Activated effector memory CD4-positive, alpha-beta T cell treated with anti-CD3 and anti-CD28 coated beads, Interleukin-2, amount 50 U/mL, for 16 hours (primary cell): ENCODE data around the gene WNT16.

Source experiments
- DNase-seq: peaks from one replicate; pipeline ENCODE4 v3.0.0-alpha.2; 2020

Gene WNT16

DNA sequence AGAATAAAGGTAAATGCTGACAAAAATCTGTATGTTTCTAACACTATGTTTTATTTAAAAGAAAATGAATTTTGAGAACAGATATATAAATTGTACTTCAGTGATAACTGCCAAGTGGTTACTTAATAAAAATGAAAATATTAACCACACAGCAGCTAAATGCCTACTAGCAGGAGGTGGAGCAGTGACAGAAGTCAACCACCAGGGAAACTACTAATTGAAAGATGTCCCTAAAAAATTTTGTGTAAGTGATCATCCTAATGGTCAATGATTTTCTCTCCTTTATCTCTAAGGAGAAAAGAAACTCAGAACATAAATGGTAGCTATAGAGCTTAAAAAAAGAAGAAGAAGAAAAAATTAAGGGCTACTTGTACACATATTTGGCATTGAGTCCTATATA lies 22.9 kb downstream of the WNT16 start:
- no peak for DNase-seq

- no peak for DNase-seq
Observed at GRCh38 chr7:121352323-121352722, 23.5 kb downstream of the WNT16 start.

- DNase-seq: no peak
Observed at GRCh38 chr7:121355574-121355973, 26.8 kb downstream of the WNT16 start.

DNA sequence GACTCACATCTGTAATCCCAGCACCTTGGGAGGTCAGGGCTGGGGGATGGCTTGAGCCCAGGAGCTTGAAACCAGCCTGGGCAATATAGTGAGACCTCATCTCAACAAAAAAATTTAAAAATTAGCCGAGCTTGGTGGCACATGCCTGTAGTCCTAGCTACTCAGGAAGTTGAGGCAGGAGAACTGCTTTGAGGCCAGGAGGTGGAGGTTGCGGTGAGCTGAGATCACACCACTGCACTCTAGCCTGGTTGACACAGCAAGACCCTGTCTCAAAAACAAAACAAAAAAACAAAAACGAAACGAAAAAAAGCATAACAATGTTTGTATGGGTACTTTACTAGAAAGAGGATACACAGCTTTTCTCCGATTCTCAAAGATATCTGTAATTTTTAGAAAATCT lies 31.8 kb downstream of the WNT16 start:
- DNase-seq: no peak

GRCh38 chr7:121366852-121367431 lies 38.1 kb downstream of the WNT16 start:
- no peak for DNase-seq

- no peak for DNase-seq
Observed at GRCh38 chr7:121369462-121369861, 40.7 kb downstream of the WNT16 start.

GRCh38 chr7:121371367-121371766 lies 42.6 kb downstream of the WNT16 start:
- no peak for DNase-seq

- DNase-seq: no peak
Observed at GRCh38 chr7:121371883-121372282, 43.1 kb downstream of the WNT16 start.

- no peak for DNase-seq
Observed at GRCh38 chr7:121372376-121373010, 43.7 kb downstream of the WNT16 start.

GRCh38 chr7:121373177-121373576 lies 44.4 kb downstream of the WNT16 start:
- no peak for DNase-seq

- DNase-seq: no peak
Observed at GRCh38 chr7:121376979-121377378, 48.2 kb downstream of the WNT16 start.

DNA sequence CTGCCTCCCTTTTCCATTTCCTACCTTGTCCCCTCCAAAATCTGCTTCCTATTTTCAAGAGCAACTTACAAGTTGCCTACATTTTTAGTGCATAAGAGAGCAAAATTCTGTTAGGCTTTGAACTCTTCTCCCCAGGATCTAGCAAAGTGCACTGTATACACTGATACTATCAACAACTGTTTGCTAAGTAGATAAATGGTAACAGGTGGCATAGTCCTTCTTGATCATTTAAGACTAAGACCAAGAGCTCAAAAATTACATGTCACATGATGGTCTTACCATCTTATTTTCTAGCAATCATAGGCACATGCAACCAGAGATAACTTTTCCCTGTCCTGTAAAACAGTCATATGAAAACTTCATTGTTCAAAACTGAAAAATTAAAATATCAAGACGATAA lies 51.1 kb downstream of the WNT16 start:
- no peak for DNase-seq

DNA sequence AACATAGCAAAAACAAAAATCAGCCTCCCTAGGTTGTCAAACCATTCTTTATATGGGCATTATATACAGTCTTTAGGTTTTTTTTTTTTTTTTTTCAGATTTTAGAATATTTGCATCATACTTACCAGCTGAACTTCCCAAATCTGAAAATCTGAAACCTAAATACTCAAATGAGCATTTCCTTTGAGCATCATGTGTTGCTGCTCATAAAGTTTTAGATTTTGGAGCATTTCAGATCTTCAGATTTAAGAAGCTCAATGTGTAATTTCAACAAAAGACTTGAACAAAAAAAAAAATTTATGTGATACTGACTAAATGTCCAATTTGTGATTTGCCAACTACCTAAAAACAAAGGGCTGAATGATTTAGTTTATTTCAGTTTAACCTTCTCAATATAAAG lies 53.7 kb downstream of the WNT16 start:
- DNase-seq: no peak

GRCh38 chr7:121383235-121383910 lies 54.6 kb downstream of the WNT16 start:
- no peak for DNase-seq

DNA sequence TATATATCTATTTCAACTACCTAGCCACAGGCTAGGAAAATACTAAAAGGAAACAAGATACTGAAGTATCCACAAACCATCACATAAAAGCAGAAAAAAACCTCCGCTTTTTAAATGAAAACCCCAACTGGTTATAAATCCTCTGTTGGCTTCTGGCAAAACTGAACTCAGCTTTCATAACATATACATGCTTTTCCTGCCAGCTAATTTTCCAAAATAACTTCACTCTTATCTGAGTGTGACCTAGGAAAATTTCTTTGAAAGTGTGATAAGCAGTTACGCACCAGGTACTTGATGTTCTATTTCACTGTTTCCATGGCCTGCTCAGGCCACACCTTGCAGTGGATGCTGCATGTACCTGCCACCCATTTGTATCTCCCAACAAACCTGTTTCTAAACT lies 55.5 kb downstream of the WNT16 start:
- no peak for DNase-seq

GRCh38 chr7:121385056-121385799 lies 56.4 kb downstream of the WNT16 start:
- no peak for DNase-seq

- no peak for DNase-seq
Observed at GRCh38 chr7:121385800-121386179, 57.0 kb downstream of the WNT16 start.

DNA sequence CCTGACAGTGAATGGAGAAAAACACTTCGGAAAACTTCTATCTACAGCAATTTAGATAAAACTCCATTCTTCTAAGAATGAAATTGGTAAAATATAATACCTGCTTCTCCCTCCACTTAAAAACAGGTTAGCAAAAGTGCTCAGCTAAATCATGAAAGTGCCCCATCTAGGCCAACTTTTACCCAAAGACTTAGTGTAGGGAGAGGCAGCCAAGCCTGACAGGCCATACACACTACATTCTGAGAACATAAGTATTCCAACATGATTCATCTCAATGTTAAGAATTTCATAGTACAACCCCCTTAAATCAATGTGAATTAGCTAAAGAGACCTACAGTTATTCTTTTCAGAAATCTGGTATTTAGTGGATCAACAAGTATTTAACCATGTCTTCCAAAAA lies 60.1 kb downstream of the WNT16 start:
- DNase-seq: no peak

DNA sequence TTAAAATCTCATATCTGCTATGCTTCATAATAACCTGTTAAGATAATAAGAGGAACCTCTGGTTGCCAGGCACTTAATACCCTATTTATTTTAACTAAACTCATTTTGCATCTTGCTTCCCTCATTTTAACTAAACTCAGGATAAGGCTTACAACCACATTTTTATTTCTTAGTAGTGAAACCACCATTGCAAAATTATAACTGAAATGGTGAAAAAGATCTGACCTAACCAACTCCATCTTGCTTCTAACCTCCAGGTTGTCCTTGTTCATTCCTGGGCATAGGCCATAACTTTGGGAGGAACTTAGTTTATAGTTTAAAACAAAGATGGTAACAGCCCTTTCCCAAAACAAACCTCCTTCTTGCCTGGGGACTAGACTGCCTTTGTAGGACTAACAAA lies 61.3 kb downstream of the WNT16 start:
- no peak for DNase-seq

DNA sequence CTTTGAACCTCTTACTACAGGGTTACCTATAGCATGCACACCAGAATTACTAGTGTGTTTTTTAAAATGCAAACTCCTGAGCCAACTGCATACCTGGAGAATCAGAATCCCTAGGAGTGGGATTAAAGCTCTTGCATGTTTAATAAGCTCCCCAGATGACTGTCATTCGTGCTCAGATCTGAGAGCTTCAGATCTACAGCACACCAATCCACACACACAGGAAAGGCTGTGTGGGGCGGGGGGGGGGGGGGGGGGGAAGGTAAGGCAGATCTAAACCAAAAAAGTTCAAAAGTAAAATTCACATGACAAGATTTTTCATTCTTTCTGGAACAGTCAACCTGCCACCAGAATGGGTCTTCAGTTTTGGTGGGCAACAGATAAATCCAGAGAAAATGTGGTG lies 61.8 kb downstream of the WNT16 start:
- no peak for DNase-seq
